Measurements from ENCODE around the gene DOCK11. TPM values are rescaled to one million over a fixed set of nuclear protein-coding genes. Genes with fewer than 3 reads are reported as not detected.

The DOCK11 gene
- total RNA-seq, 1 experiment from 2014 or later = 2.1 TPM

- no peak overlapping the region for H3K4me3 ChIP-seq (ENCODE audit: low read depth, low read length, poor library complexity, severe bottlenecking)
- H3K4me1 ChIP-seq (ENCODE audit: insufficient read depth, low read length, poor library complexity, severe bottlenecking) = no peaks in the 10 kb centered on the region
- no TSS peak for BruUV-seq (replicated peaks)
- no peaks in the 10 kb centered on the region for H3K36me3 ChIP-seq (ENCODE audit: insufficient read depth, low read length, poor library complexity, severe bottlenecking)
- H3K9me3 ChIP-seq (ENCODE audit: low read depth, low read length, poor library complexity, severe bottlenecking) = no peaks in the 10 kb centered on the region
- DNase-seq (ENCODE audit: low spot score) = no peak
- H3K27me3 ChIP-seq (replicated peaks; ENCODE audit: insufficient read depth, low read depth, low read length, poor library complexity) = no peaks in the 10 kb centered on the region
- intact Hi-C loops (cut with micrococcal nuclease; ENCODE audit: unreplicated experiment) = no loop called here
- CTCF ChIA-PET = no interaction called here
- no peak for TF ChIP-seq CTCF (conservative IDR thresholded peaks at IDR 0.05; ENCODE audit: low read depth, low read length)
- TF ChIP-seq EZH2 (IDR thresholded peaks at IDR 0.05; ENCODE audit: borderline replicate concordance, low read depth, low read length, poor library complexity, severe bottlenecking) = no peak
- POLR2A ChIA-PET (ENCODE audit: low non-redundant PET) = no interaction called here
- H3K27ac ChIP-seq (ENCODE audit: low read depth, low read length, poor library complexity, severe bottlenecking) = no peak overlapping the region
Measured at GRCh38 chrX:118569676-118570075, 74.1 kb downstream of the DOCK11 start.

- BruUV-seq (replicated peaks) = no TSS peak
- ChIA-PET CTCF (no interaction called here), POLR2A (ENCODE audit: low non-redundant PET) (no interaction called here)
- intact Hi-C loops (cut with micrococcal nuclease; ENCODE audit: unreplicated experiment) = no loop called here
- H3K27me3 ChIP-seq (replicated peaks; ENCODE audit: insufficient read depth, low read depth, low read length, poor library complexity) = no peaks in the 10 kb centered on the region
- no peak for DNase-seq (ENCODE audit: low spot score)
- no peaks in the 10 kb centered on the region for H3K4me1 ChIP-seq (ENCODE audit: insufficient read depth, low read length, poor library complexity, severe bottlenecking)
- TF ChIP-seq CTCF (conservative IDR thresholded peaks at IDR 0.05; ENCODE audit: low read depth, low read length) (no peak), EZH2 (IDR thresholded peaks at IDR 0.05; ENCODE audit: borderline replicate concordance, low read depth, low read length, poor library complexity, severe bottlenecking) (no peak)
- H3K27ac ChIP-seq (ENCODE audit: low read depth, low read length, poor library complexity, severe bottlenecking) = no peak overlapping the region
- no peaks in the 10 kb centered on the region for H3K36me3 ChIP-seq (ENCODE audit: insufficient read depth, low read length, poor library complexity, severe bottlenecking)
- no peak overlapping the region for H3K4me3 ChIP-seq (ENCODE audit: low read depth, low read length, poor library complexity, severe bottlenecking)
- no peaks in the 10 kb centered on the region for H3K9me3 ChIP-seq (ENCODE audit: low read depth, low read length, poor library complexity, severe bottlenecking)
Measured at GRCh38 chrX:118570209-118570608, 74.6 kb downstream of the DOCK11 start.

- intact Hi-C loops (cut with micrococcal nuclease; ENCODE audit: unreplicated experiment) = no loop called here
- BruUV-seq (replicated peaks) = no TSS peak
- Histone ChIP-seq H3K9me3 (ENCODE audit: low read depth, low read length, poor library complexity, severe bottlenecking) (no peaks in the 10 kb centered on the region), H3K27me3 (replicated peaks; ENCODE audit: insufficient read depth, low read depth, low read length, poor library complexity) (no peaks in the 10 kb centered on the region), H3K4me1 (ENCODE audit: insufficient read depth, low read length, poor library complexity, severe bottlenecking) (no peaks in the 10 kb centered on the region), H3K27ac (ENCODE audit: low read depth, low read length, poor library complexity, severe bottlenecking) (no peak overlapping the region), H3K4me3 (ENCODE audit: low read depth, low read length, poor library complexity, severe bottlenecking) (no peak overlapping the region), H3K36me3 (ENCODE audit: insufficient read depth, low read length, poor library complexity, severe bottlenecking) (no peaks in the 10 kb centered on the region)
- no peak for TF ChIP-seq CTCF (conservative IDR thresholded peaks at IDR 0.05; ENCODE audit: low read depth, low read length)
- no peak for TF ChIP-seq EZH2 (IDR thresholded peaks at IDR 0.05; ENCODE audit: borderline replicate concordance, low read depth, low read length, poor library complexity, severe bottlenecking)
- ChIA-PET CTCF (no interaction called here), POLR2A (ENCODE audit: low non-redundant PET) (no interaction called here)
- no peak for DNase-seq (ENCODE audit: low spot score)
Measured at GRCh38 chrX:118571836-118572235, 76.2 kb downstream of the DOCK11 start.
